ENCODE data around the gene HAS3.
"Not testable (repeated sequence)": the region's sequence is repeated elsewhere in the genome, so short reads cannot be mapped to it uniquely, and the experiment has no call there.

Gene HAS3

GRCh38 chr16:69116256-69116875 is 10.9 kb downstream of the HAS3 start:
- DNase-seq, result no peak

- DNase-seq, result no peak
These were observed 11.5 kb downstream of the HAS3 start for GRCh38 chr16:69116906-69117305.

GRCh38 chr16:69118468-69118867 is 13.0 kb downstream of the HAS3 start:
- DNase-seq, result no peak

- DNase-seq, result no peak
These were observed 13.5 kb downstream of the HAS3 start for GRCh38 chr16:69118994-69119393.

GRCh38 chr16:69119536-69119935 is 14.1 kb downstream of the HAS3 start:
- no peak for DNase-seq

GRCh38 chr16:69120096-69120664 is 14.7 kb downstream of the HAS3 start:
- DNase-seq, result no peak

GRCh38 chr16:69123910-69124309 is 18.5 kb downstream of the HAS3 start:
- DNase-seq, result peak; percentile 68

GRCh38 chr16:69124406-69124805 is 19.0 kb downstream of the HAS3 start:
- DNase-seq, result not testable (repeated sequence)

GRCh38 chr16:69124961-69125360 is 19.5 kb downstream of the HAS3 start:
- DNase-seq, result not testable (repeated sequence)

- DNase-seq, result no peak
These were observed 20.8 kb downstream of the HAS3 start for GRCh38 chr16:69126221-69126620.

- not testable (repeated sequence) for DNase-seq
These were observed 21.3 kb downstream of the HAS3 start for GRCh38 chr16:69126801-69127200.

GRCh38 chr16:69127966-69128510 is 22.6 kb downstream of the HAS3 start:
- no peak for DNase-seq

GRCh38 chr16:69130461-69130860 is 25.0 kb downstream of the HAS3 start:
- DNase-seq, result no peak

GRCh38 chr16:69131167-69131838 is 25.9 kb downstream of the HAS3 start:
- peak; percentile 16 for DNase-seq

- DNase-seq, result peak; percentile 61
These were observed 26.5 kb downstream of the HAS3 start for GRCh38 chr16:69131839-69132423.

GRCh38 chr16:69132424-69133252 is 27.2 kb downstream of the HAS3 start, which contains the start of the genes CHTF8 and UTP4:
CHTF8 (minus strand) TSS chr16:69132588; CDS start chr16:69121458, 11,130 bp downstream.
UTP4 (plus strand) TSS chr16:69132649; CDS start chr16:69133460, 811 bp downstream.
- peak; percentile 80 for DNase-seq

GRCh38 chr16:69133373-69133954 is 28.0 kb downstream of the HAS3 start:
- DNase-seq, result no peak

- no peak for DNase-seq
These were observed 33.2 kb downstream of the HAS3 start for GRCh38 chr16:69138608-69139007.

- DNase-seq, result not testable (repeated sequence)
These were observed 34.0 kb downstream of the HAS3 start for GRCh38 chr16:69139464-69139863.

- DNase-seq, result no peak
These were observed 35.6 kb downstream of the HAS3 start for GRCh38 chr16:69141014-69141413.

- no peak for DNase-seq
These were observed 36.5 kb downstream of the HAS3 start for GRCh38 chr16:69141936-69142335.

GRCh38 chr16:69143116-69143515 is 37.7 kb downstream of the HAS3 start:
- DNase-seq, result no peak
